ENCODE data around the gene KLLN. TPM values are rescaled to one million over a fixed set of nuclear protein-coding genes. Genes with fewer than 3 reads are reported as not detected.

The KLLN gene
- total and polyA plus RNA-seq, 9 of the 15 experiments (the other 6 are each of a cell fraction or from before 2014, with no cell fraction given): 0.07 to 0.40 (median 0.25) TPM

DNA sequence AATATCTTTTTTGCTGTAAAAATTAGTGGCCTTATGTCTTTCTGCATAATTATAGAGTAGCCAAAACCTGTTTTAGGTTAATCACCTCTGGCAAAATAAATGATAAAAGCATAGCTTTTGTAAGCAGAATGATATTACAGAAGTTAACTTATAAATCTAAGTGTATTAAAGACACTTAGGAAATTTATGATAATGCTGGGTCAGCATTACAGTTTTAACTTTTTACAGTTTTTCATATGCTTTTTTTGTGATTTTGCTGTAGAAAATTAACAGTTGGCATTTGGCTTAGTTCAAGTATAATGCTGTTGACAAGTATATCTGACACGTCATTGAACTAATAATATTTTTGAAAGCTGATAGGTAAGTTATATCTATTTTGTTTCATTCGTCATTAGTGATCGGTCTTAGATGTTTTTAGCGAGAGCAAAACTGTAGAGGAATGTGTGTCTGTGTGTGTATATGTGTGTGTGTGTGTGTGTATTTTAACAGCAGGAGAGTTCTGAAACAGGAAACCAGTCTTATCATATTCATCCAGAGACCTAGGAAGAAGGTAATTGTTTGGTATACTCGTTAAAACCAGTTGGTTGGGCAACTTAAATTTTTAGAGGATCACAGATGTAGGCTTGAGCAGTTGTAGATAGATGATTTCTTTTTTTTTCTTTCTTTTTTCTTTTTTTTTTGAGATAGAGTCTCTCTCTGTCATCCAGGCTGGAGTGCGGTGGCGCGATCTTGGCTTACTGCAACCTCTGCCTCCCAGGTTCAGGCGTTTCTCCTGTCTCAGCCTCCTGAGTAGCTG is 15.5 kb upstream of the KLLN start (continued):
- TF ChIP-seq KDM5B (IDR thresholded peaks at IDR 0.05; ENCODE audit: insufficient replicate concordance, low read depth, low read length): no peak
- peak in 1 of 2 experiments; percentile 56; a peak in 1 of 4 replicates for TF ChIP-seq ARNT (IDR thresholded peaks at IDR 0.05)
- TF ChIP-seq BCOR (IDR thresholded peaks at IDR 0.05): peak; percentile 68
- TF ChIP-seq, protein P1, sequence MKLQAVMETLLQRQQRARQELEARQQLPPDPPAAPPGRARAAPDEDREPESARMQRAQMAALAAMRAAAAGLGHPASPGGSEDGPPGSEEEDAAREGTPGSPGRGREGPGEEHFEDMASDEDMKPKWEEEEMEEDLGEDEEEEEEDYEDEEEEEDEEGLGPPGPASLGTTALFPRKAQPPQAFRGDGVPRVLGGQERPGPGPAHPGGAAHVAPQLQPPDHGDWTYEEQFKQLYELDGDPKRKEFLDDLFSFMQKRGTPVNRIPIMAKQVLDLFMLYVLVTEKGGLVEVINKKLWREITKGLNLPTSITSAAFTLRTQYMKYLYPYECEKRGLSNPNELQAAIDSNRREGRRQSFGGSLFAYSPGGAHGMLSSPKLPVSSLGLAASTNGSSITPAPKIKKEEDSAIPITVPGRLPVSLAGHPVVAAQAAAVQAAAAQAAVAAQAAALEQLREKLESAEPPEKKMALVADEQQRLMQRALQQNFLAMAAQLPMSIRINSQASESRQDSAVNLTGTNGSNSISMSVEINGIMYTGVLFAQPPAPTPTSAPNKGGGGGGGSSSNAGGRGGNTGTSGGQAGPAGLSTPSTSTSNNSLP (IDR thresholded peaks at IDR 0.05; ENCODE audit: borderline replicate concordance, low read depth, low read length): 0 out of 2 replicates have a peak, but pooled peaks have one; percentile 40
- no peak for TF ChIP-seq KLF10 (CRISPR knock-in tag; IDR thresholded peaks at IDR 0.05)
- TF ChIP-seq ZNF79 (CRISPR knock-in tag; IDR thresholded peaks at IDR 0.05; ENCODE audit: low read depth): no peak
- peak; percentile 63 for TF ChIP-seq KLF16 (IDR thresholded peaks at IDR 0.05)
- peak; percentile 48; the same call in 1 of the 2 replicates for TF ChIP-seq PML (IDR thresholded peaks at IDR 0.05; ENCODE audit: low read length)
- no peak for TF ChIP-seq CCAR2 (IDR thresholded peaks at IDR 0.05; ENCODE audit: low read depth, low read length)
- TF ChIP-seq TEAD2 (tag; IDR thresholded peaks at IDR 0.05): peak; percentile 64; the same call in 1 of the 2 replicates
- TF ChIP-seq MTA2 (IDR thresholded peaks at IDR 0.05; ENCODE audit: low read depth): peak; percentile 73
- peak; percentile 83 for TF ChIP-seq NCOR1 (IDR thresholded peaks at IDR 0.05)
- no peak for TF ChIP-seq XRCC3 (IDR thresholded peaks at IDR 0.05)
- TF ChIP-seq ZNF354B (CRISPR knock-in tag; IDR thresholded peaks at IDR 0.05): no peak
- no peak for TF ChIP-seq HINFP (tag; conservative IDR thresholded peaks at IDR 0.05; ENCODE audit: low read depth)
- no peak for TF ChIP-seq NFATC3 (IDR thresholded peaks at IDR 0.05)
- TF ChIP-seq SOX6 (IDR thresholded peaks at IDR 0.05): peak; percentile 77
- TF ChIP-seq CREM (IDR thresholded peaks at IDR 0.05; ENCODE audit: low read depth): peak; percentile 50; the same call in 1 of the 2 replicates
- TF ChIP-seq BRD9 (IDR thresholded peaks at IDR 0.05; ENCODE audit: low read depth, partially characterized antibody): peak; percentile 80
- 0 out of 2 replicates have a peak, but pooled peaks have one; percentile 40 for TF ChIP-seq KHSRP (IDR thresholded peaks at IDR 0.05)
- TF ChIP-seq LEF1 (IDR thresholded peaks at IDR 0.05): peak; percentile 83; the same call in 1 of the 2 replicates
- TF ChIP-seq SUPT5H (IDR thresholded peaks at IDR 0.05): peak; percentile 56
- no peak for TF ChIP-seq XRCC4 (IDR thresholded peaks at IDR 0.05; ENCODE audit: extremely low read depth, insufficient read depth, insufficient read length)
- no peak for TF ChIP-seq NR2F6 (CRISPR knock-in tag; IDR thresholded peaks at IDR 0.05)
- TF ChIP-seq GTF2A2 (tag; IDR thresholded peaks at IDR 0.05): no peak
- TF ChIP-seq ZBTB12 (CRISPR knock-in tag; IDR thresholded peaks at IDR 0.05): no peak
